Measurements from ENCODE around the gene ELAVL3.
A peak's percentile ranks its signal among the peaks of the same experiment; 100 is the strongest.
"Not testable (repeated sequence)": the region's sequence is repeated elsewhere in the genome, so short reads cannot be mapped to it uniquely, and the experiment has no call there.

ELAVL3 gene

DNA sequence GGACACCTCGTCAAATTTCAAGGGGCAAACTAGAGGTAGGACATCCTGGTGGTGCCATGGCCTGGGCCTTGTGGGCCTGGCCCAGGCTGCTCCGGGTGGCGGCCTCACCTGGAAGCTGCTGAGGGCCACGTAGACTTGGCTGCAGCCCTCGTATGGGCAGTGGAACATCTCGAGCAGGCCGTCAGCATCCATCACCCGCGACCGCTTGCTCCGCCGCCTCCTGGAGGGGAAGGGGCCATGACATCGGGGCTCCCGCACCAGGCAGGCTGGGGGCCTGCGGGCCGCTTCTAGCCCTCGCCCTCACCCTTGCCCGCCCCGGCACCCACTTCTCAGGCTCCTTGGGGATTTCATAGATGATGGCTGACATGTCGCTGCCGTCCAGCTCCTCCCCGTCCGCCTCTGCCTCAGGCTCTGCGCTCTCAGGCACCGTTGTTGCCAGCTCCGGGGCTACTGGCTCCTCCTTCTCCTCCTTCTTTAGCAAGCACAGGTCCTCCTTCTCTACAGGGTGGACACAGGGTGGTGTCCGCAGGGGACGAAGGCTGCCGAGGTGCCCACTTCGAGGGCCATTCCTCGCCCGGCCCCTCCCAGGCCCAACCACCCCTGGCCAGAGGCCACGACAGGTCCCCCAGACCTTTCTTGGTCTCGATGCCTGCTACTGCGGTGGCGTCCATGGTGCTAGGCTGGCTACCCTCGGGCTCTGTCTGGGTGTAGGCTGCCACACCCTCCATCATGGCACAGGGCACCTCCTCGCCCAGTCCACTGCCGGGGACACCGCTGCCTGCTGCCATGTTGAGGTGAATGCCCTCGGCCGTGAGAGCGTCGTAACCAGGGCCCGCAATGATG is 6.0 kb upstream of the ELAVL3 start:
- DNase-seq: no peak

DNA sequence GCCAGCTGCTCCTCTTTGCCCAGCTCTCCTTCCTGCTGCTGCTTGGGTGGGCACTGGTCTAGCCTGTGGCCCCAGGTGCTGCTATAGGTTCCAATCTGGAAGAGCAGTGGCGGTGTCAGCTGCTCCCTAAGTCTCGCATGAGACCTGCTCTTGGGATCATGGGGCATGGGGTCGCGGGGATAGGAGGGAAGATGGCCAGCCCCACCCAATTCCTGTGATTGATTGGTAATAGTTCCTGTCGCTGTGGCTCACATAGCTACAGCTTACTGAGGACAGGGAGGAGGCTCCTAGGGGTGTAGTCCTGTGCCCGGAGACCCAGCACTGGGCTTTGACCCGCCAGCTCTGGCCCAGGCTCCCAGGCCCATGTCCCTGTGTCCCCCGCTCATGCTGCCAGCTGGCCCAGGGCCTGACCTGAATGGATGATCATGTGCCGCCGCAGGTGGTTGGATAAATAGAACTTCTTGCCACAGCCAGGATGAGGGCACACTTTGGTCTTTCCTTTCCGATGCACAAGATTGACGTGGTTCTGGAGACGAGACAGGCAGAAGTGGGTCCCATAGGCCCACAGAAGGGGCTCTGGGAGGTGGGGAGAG is 4.5 kb upstream of the ELAVL3 start:
- DNase-seq: no peak

DNA sequence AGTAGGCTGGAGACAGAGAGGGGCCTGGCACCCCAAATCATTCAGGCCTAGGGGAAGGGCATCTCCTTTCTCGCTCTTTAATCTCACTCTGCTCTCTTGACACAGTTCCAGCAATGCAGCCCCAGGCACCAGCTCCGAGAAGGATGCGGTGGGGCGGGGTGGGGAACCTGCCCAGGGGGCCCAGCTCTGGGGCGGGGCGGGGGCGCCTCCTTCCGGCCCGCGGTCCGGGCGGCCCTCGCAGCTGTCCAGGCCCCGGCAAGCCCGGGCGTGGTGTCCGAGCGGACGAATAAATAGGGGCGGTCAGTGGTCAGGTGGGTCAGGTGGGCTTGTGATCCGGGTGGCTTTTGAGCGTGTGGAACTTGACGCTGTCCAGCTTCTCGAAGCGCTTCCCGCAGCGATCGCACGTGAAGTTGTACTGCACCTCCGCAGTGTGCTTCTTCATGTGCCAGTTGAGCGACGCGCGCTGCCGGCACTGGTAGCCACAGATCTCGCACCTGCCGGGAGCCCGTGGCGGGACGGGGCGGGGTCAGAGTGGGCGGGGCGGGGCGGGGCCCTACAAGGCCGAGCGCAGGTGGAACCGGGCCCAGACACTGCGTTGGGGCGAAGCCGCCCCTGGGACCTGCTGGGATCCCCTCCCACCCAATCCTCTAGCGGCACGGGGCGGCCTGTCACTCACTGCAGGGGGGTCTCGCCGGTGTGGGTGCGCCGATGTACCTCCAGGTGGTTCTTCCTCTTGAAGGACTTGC is 2.7 kb upstream of the ELAVL3 start:
- no peak for DNase-seq

DNA sequence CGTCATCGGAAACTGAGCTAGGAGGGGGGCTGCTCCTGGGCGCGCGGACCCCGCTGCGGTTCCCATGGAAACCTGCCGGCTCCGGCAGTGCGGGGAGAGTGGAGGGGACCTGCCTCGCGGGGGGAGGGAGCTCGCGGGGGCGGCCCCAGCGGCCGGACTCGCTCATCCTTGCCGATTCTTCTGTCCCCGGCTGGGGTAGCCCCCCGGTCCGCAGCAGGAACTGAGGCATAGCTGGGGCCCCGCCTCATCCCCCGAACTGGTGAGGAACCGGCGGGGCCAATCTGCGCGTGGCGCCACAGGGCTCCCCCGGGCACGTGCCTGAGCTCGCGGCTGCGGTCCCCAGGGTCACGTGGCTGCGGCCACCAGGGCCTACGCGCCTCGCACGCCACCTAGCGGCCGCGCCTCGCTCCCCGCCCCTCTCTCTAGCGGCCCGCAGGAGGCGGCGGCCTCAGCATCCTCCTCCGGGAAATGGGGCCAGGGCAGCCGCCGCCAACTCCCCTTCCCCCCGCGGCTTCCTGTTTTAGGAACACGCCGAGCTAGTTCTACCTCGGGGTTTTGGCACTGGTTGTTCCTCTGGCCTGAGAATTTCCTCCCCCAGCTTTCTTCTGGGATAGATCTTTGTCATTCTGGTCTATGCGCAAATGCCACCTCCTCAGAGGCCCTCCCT is 1.7 kb upstream of the ELAVL3 start:
- peak; percentile 88 to 96 (median 94) for DNase-seq

DNA sequence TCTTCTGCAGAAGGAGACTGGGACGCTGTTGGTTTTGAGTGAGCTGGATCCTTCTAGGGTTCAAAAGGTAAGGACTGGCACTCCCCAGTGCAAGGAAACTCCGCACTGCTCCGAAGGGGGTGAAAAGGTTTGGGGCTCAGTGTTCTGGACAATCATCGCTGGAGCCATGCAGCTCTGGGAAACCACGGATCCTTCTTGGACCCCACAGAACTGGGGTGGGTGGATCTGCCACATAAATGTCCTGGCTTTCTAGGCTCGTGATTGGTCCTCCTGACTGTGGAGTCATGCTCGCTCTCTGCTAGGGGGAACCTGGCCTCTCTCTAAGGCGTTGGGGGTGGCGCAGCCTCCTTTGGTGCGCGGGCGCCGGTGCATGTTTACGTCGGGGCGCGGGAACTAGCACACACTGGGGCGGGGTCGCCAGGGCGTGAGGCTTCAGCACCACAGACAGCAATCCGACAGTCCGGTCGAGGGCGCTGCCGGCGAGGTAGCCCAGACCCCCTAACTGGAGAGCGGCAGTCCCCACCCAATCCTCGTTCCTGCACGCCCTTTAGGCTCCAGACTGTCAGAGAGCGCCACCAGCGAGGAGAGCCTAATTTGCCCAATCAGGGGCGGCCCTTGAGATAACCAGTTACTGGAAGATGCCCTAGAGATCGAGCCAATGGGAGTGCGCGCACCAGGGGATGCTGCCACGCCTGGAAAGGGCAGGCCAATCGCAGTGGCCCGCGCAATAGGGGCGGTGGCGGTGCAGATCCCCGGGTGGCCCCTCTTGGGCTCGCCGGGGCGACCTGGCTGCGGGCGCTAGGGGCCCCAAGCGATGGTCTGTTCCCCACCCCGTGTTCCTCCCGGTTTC is 913 bp upstream of the ELAVL3 start:
- peak; percentile 72 to 88 (median 80) for DNase-seq

DNA sequence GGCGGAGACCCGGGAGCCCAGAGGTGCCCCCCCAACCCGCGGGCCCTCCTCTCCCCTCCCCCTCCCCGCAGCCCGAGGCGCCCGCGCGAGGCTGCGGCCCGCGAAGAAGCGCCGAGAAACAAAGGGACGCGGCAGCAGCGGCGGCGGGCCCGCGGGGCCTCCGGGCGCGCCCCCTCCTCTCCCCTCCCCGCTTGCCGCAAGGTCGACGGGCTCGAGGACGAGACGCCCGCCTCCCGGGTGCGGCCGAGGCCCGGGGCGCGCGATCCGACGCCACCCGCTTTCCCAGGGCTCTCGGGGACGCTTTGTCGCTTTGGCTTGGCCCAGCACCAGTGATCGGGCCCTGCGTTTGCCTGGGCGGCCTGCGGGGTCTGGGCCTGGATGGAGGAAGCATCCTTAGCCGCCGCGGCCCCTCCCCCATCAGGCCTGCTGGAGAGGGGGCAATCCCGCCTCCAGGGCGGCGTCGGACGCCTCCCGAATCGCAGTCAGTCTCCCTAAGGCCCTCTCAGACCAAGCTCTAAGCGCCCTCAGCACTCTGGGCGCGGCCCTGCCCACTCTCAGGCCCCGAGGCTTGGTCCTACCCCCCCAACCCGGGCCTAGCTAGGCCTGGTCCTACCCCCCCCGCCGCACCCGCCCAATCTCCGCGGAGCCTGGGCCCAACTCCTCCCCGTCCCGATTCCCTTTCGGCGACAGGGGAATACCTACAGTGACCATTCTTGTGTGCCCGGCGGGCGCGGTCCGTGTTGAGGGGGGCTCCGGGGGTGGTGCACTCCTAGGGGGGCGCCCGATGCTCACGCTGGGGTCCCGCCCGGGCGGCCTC is 740 bp downstream of the ELAVL3 start:
- DNase-seq: no peak

DNA sequence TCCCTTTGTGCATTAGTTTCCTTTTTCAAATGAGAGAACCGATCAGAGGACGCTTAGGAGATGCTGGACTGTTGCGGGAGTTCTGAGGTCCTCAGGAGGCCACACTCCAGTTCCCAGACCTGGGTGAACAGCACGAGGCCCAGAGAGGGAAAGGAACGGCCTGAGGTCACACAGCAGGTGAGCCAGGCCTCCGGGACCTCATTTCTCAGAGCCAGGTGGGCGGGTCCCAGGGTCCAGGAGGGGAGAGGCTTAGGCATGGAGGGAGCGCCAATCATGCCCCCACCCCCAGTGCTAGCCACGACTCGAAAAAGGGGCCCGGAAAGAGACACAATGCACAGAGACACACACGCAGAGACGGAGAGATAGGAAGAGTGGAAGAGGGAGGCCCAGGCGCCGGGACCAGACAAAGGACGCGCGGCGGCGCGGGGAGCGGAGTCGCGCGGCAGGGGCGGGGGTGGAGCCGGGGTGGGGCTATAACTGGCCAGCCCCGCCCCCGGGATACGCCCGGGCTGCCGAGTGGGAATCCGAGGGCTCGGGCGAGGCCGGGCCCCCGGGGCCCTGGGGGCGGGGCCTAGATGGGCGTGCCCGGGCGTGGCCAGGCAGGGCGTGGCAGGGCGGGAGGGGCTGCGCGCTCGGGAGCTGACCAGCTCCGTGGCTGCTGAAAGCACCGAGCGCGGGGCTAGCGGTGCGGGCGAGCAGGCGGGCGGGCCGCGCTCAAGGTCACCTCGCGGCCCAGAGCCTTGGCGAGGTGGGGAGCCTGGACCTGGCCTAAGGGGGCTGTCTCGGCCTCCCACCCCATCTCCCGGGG is 1.6 kb downstream of the ELAVL3 start:
- peak; percentile 24 to 60 (median 44) for DNase-seq

DNA sequence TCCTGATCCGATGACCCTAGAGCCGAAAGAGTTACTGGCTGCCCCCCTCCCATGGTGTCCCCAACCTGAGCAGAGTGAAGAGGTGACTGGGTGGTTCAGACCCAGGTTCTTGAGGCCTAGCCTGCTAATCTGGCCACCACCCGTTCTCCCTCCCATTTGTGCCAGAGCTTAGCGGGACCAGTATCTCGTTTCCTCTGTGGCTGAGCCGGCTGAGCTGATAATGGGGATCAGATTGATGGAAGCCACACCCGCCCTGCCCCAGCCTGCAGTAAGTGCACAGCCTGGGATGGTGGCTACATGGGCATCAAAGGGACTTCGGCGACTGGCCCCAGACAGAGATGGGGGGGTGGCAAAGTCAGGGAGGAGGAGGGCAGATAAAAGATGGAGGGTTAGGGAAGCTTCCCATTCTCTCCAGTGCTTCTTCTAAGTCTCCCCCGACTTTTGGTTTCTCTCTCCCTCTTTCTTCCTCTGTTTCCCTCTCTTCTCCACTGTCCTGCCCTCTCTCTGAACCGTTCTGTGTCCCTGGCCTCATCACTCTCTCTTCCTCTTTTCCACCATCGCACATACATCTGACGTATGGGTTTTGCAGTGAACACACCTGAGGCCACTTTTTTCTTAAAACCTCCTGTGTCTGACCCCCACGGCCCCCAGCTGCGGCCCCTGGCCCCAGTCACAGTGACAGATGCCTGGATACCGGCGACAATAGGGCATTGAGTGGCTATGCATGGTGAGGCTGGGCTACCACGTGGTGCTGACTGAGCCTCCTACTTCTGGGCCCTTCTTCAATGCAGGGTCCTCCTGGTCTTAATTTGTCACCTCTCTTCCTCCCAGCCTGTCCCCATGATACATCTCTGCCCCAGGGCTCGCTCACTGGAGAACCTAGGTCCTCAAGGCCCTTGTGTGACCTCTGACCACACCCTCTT is 2.4 kb downstream of the ELAVL3 start:
- DNase-seq: no peak

DNA sequence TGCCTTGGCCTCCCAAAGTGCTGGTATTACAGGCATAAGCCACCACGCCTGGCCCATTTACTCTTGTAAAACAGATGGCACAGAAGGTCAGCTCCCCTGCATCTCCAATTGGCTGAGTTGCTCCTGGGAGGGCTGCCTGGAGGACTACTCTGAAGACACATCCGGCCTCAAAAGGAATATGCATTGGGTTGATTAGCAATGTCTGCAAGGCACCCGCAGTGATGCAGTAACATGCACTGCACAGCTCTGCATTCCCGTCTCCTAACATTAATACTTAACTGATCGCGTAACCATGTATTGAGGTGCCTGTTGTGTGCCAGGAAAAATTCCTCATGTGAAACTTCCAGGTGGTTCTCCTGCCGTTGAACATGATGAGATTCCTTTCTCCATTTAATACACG is 5.0 kb downstream of the ELAVL3 start:
- DNase-seq: no peak

DNA sequence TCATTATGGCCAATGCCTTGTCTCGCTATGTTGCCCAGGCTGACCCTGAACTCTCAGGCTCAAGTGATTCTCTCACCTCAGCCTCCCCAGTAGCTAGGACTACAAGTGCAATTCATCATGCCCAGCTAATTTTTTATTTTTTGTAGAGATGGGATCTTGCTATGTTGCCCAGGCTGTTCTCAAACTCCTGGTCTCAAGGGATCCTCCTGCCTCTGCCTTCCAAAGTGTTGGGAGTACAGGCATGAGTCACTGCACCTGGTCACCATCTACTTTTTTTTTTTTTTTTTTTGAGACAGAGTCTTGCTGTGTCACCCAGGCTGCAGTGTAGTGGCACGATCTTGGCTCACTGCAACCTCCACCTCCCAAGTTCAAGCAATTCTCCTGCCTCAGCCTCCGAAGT is 5.5 kb downstream of the ELAVL3 start:
- DNase-seq: not testable (repeated sequence)

DNA sequence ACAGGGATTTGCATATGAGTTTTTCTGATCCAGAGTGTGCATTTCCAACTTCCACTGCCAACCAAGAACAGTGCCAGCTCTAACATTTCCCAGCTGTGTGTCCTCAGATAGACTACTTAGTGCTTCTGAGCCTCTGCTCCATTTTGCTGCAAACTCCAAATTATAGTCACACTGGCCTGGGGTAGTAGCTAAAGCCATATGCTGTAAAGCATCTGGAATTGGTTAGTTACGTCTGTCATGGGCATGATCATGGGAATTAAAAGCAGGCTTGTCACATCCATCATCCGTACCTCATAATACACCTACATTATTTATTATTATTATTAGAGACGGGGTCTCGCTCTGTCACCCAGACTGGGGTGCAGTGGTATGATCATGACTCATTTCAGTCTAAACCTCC is 7.1 kb downstream of the ELAVL3 start:
- no peak for DNase-seq

DNA sequence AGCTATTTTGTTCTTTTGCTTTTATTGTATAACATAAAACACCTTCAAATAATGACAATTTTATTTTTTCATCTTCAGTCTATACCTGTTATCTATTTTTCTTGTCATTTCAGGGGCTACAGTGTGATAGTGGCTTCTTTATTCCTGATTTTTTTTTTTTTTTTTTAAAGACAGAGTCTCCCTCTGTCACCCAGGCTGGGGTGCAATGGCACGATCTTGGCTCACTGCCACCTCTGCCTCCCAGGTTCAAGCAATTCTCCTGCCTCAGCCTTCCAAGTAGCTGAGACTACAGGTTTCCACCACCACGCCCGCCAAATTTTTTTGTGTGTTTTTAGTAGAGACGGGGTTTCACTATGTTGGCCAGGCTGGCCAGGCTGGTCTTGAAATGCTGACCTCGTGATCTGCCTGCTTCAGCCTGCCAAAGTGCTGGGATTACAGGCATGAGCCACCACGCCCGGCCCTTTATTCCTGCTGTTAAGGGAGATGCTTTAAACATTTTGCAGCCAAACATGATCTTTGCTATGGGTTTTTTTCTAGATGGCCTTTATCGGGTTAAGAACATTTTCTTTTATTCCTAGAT is 12.5 kb downstream of the ELAVL3 start:
- DNase-seq: not testable (repeated sequence)

DNA sequence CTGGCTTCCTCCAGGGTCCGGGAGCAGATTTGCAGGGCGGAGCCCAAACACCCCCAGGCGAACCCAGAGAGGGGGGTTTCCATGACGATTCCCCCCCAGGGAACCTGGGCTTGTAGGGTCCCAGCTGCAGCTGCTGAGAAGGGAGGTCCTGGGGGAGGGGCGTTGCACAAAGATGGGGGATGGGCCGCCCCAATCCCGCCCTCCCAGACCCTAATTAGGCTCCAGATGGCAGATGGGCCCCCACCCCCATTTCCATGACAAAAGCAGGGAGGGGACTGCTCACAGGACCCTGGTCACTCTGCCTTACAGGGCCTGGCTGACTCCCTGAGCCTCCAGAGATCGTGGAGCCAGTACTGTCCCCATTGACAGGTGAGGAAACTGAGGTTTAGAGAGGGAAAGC is 15.2 kb downstream of the ELAVL3 start:
- no peak for DNase-seq

DNA sequence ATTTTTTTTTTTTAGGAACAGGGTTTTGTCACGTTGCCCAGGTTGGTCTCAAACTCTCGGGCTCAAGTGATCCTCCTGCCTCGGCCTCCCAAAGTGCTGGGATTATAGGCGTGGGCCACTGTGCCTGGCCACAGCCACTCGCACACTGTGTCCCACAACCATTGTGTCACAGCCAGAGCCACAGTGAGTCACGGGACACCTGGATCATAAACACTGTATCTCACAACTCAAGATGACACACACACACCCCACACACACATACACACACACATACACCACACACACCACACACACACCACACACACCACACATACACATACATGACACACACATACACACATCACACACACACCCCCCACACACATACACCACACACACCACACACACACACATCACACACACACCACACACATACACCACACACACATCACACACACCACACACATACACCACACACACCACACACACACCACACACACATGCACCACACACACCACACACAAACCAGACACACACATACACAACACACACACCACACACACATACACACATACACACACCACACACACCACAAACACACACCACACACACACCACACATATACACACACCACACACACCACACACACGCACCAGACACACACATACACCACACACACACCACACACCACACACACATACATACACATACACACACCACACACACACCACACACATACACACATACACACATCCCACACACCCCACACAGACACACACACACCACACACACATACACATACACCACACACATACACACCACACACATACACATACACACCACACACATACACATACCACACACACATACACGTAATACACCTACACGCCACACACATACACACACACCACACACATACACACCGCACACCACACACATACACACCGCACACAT is 16.2 kb downstream of the ELAVL3 start:
- DNase-seq: no peak

DNA sequence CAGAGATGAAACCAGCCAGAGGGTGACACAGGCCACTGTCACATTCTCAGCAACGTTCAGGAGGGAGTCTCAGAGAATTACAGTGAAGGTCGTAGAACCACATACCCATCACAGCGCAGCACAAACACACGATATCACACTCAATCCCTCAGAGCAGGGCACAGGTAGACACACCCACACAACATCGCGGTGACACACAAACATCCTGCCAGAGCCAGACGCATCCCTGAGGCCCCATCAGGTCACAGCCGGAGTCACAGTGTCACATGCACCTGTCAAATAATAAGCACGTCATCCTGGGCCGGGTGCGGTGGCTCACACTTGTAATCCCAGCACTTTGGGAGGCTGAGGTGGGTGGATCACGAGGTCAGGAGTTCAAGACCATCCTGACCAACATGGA is 17.5 kb downstream of the ELAVL3 start:
- DNase-seq: no peak

DNA sequence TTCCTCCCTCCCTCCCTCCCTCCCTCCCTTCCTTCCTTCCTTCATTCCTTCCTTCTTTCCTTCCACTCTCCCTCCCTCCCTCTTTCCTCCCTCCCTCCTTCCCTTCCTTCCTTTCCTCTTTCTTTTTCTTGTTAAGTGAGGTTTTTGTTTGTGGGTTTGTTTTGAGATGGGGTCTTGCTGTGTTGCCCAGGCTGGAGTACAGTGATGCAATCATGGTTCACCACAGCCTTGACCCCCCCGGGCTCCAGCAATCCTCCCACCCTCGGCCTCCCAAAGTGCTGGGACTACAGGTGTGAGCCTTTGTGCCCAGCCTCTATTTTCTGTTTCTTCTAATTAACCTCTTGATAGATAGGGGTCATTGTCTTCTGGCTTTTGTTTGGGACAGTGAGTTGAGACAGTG is 19.4 kb downstream of the ELAVL3 start:
- DNase-seq: no peak

DNA sequence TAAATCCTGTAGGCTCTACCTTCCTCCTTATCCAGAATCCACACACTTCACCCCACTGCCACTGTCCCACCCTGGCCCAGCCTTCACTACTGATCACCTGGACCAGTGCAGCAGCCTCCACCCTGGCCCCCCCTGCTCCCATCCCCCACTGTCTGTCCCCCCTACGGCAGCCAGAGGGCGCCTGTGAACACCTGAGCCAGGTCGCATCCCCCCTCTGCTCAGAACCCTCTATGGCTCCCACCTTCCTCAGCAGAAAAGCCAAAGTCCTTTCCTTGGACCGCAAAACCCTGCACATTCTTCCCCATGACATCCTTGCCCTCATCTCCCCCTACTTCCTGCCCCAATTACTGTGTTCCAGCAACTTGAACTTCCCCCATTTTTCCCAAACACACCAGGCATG is 20.6 kb downstream of the ELAVL3 start:
- DNase-seq: no peak

DNA sequence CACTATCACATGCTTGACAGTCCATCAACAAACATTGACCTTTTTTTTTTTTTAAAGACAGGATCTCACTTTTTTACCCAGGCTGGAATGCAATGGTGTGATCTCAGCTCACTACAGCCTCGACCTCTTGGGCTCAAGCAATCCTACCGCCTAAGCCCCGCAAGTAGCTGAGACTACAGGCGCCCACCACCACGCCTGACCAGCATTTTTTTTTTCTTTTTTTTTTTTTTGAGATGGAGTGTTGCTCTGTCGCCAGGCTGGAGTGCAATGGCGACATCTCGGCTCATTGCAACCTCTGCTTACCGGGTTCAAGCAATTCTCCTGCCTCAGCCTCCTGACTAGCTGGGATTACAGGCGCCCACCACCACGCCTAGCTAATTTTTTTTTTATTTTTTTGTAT is 21.9 kb downstream of the ELAVL3 start:
- DNase-seq: not testable (repeated sequence)

Data from suppressor macrophage (primary cell).